Measurements from ENCODE around the gene LAMC1.

DNA sequence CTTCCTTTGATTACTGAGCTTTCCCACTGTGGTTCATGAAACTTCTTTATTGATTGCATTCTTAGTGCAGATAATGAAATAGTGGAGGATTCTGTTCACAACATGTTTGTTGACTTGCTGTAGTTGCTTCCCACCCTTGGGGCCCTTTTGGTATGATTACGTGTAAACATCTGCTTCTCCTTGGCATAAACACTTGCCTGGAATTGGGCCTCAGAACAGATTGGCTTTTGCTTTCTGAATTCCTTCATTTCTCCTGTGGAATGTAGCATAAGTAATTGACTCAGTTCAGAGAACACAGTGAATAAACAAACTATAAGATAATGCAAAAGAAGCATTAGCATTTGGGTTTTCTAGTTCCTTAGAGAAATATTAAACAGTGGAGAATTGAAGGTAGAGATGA is 103.3 kb downstream of the LAMC1 start:
- TF ChIP-seq TAF1 (IDR thresholded peaks at IDR 0.05; ENCODE audit: borderline replicate concordance, low read depth, low read length) = no peak
- TF ChIP-seq POLR2AphosphoS5 (IDR thresholded peaks at IDR 0.05; ENCODE audit: low read depth, low read length) = no peak

Measured in GM12892 (cell line).